HepG2 (cell line): ENCODE data around the gene NELFB. TPM values are rescaled to one million over a fixed set of nuclear protein-coding genes. Genes with fewer than 3 reads are reported as not detected.

Experiments used
- ATF1 ChIP-seq: IDR thresholded peaks from 2 replicates; pipeline ENCODE4 v1.6.1; 2016; ENCODE audit warnings: mild to moderate bottlenecking, control low read depth
- ESRRA ChIP-seq: sonication (generic); formaldehyde crosslinking; IDR thresholded peaks from 2 replicates; pipeline ENCODE4 v1.5.1; 2020; ENCODE audit warnings: mild to moderate bottlenecking, low read depth, missing genetic modification reagents
- HMG20A ChIP-seq: IDR thresholded peaks from 2 replicates; pipeline ENCODE4 v1.6.1; 2016; ENCODE audit warnings: borderline replicate concordance
- HNRNPK ChIP-seq: fragments of 200-400 bp; formaldehyde crosslinking; IDR thresholded peaks from 2 replicates; pipeline ENCODE4 v1.6.1; 2018; ENCODE audit warnings: low read length, low read depth, moderate library complexity, mild to moderate bottlenecking; ENCODE audit not compliant: poor library complexity, severe bottlenecking
- MAFG ChIP-seq: sonication (generic); formaldehyde crosslinking; IDR thresholded peaks from 2 replicates; pipeline ENCODE4 v1.5.1; 2020; ENCODE audit warnings: mild to moderate bottlenecking, missing genetic modification reagents
- NFRKB ChIP-seq: fragments of 450-650 bp; IDR thresholded peaks from 2 replicates; pipeline ENCODE4 v1.6.1; 2017
- PHF8 ChIP-seq: sonication (generic); formaldehyde crosslinking; IDR thresholded peaks from 2 replicates; pipeline ENCODE4 v1.5.0; 2020; ENCODE audit warnings: missing genetic modification reagents
- RBM39 ChIP-seq: fragments of 200-400 bp; formaldehyde crosslinking; IDR thresholded peaks from one replicate; pipeline ENCODE4 v1.6.1; 2018; ENCODE audit warnings: antibody characterized with exemption, mild to moderate bottlenecking, low read depth, low read length; ENCODE audit not compliant: poor library complexity, severe bottlenecking
- SRSF1 ChIP-seq: fragments of 200-400 bp; formaldehyde crosslinking; optimal IDR thresholded peaks from 2 replicates; pipeline ENCODE3; 2017; ENCODE audit warnings: mild to moderate bottlenecking, low read depth, low read length, moderate library complexity
- TEAD2 ChIP-seq: sonication (generic); formaldehyde crosslinking; IDR thresholded peaks from 2 replicates; pipeline ENCODE4 v1.9.0; 2021; ENCODE audit warnings: missing genetic modification reagents
- ZKSCAN1 ChIP-seq: fragments of 150-350 bp; IDR thresholded peaks from 2 replicates; pipeline ENCODE4 v1.6.1; 2014; ENCODE audit warnings: low read length
- ZNF549 ChIP-seq: sonication (generic); formaldehyde crosslinking; IDR thresholded peaks from 2 replicates; pipeline ENCODE4 v1.5.0; 2020; ENCODE audit warnings: missing genetic modification reagents
- ZNF619 ChIP-seq: sonication (generic); formaldehyde crosslinking; IDR thresholded peaks from 2 replicates; pipeline ENCODE4 v1.4.0; 2020; ENCODE audit warnings: mild to moderate bottlenecking, missing genetic modification reagents
- ZNF780A ChIP-seq: sonication (generic); formaldehyde crosslinking; IDR thresholded peaks from 2 replicates; pipeline ENCODE4 v1.8.0; 2022; ENCODE audit warnings: mild to moderate bottlenecking, missing genetic modification reagents, moderate library complexity
- polyA plus RNA-seq, 8 experiments: library from polyadenylated mRNA; depleted of rRNA in 3 of 8; stranded (reverse) in 7 of 8; unstranded in 1 of 8; fragments of >200 nt; fragmentation: Illumina TruSeq in 4 of 8; extraction: Trizol in 4 of 8; gene quantifications; 2 replicates each; pipeline versions ENCODE4 v1.2.1 to v1.2.3, GENCODE V29; 2011 to 2016; ENCODE audit warnings: low read depth in 4 of 8, missing spikeins in 1 of 8, mixed read lengths in 1 of 8; ENCODE audit not compliant: insufficient read depth in 1 of 8
- total RNA-seq, 5 experiments: library from RNA; depleted of rRNA; stranded (reverse); fragments of >200 nt; fragmentation: Illumina TruSeq; extraction: Trizol; gene quantifications; 2 replicates each; pipeline ENCODE4 v1.2.3, GENCODE V29; 2016; ENCODE audit warnings: low read depth in 1 of 5
- TF ChIP-seq, protein P1 (sequence below): sonication (generic); formaldehyde crosslinking; IDR thresholded peaks from 2 replicates; pipeline ENCODE4 v1.4.0; 2020; ENCODE audit warnings: missing genetic modification reagents
- TF ChIP-seq, protein P2 (sequence below): sonication (generic); formaldehyde crosslinking; IDR thresholded peaks from 2 replicates; pipeline ENCODE4 v1.4.0; 2020; ENCODE audit warnings: missing genetic modification reagents, mild to moderate bottlenecking, borderline replicate concordance
- TF ChIP-seq, protein P3 (sequence below): sonication (generic); formaldehyde crosslinking; IDR thresholded peaks from 2 replicates; pipeline ENCODE4 v1.4.0; 2020; ENCODE audit warnings: mild to moderate bottlenecking, missing genetic modification reagents

NELFB gene
- total and polyA plus RNA-seq, 2 of the 13 experiments (the other 11 are each of a cell fraction or from before 2014, with no cell fraction given): 26.5 to 45.8 TPM

DNA sequence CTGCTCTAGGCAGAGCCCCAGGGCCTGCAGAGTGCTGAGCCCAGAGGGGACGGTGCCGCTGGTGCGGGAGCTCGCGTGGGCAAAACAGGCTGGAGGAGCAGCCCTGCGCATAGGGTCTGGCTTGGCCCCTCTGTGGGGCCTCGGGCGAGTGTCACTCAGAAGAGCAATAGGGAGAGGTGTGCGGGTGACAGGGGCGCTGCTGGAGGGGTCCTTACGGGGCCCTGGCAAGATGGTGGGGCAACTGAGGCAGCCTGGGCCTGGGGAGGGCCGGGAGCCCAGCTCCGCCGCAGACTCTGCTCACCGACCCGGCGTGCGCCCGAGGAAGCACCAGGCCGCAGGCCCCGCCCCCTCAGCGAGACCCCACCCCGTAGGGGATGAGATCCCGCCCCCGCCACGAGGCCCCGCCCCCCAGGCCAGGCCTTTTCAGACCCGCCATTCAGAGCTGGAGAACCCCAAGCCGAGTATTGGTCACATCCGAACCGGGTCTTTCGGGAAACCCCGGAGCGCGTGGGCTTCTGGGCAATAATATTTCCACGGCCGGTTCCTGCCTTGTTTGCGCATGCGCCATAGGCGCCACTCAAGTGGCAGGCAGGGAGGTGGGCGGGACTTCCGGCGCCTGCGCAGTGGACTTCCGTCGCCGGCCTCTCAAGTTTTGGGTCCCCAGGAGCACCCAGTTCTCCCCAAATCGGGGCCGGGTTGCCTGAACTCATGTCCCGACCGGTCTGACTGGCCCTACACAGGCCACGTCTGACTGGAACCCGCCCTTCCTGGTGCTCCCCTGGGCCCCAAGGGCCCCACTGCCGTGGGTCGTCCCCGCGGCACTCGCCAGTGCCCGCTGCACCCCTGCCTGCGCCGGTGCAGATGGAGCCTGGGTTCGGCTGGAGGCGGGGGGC lies 31.8 kb upstream of the NELFB start (continued):
- TF ChIP-seq, protein P1, sequence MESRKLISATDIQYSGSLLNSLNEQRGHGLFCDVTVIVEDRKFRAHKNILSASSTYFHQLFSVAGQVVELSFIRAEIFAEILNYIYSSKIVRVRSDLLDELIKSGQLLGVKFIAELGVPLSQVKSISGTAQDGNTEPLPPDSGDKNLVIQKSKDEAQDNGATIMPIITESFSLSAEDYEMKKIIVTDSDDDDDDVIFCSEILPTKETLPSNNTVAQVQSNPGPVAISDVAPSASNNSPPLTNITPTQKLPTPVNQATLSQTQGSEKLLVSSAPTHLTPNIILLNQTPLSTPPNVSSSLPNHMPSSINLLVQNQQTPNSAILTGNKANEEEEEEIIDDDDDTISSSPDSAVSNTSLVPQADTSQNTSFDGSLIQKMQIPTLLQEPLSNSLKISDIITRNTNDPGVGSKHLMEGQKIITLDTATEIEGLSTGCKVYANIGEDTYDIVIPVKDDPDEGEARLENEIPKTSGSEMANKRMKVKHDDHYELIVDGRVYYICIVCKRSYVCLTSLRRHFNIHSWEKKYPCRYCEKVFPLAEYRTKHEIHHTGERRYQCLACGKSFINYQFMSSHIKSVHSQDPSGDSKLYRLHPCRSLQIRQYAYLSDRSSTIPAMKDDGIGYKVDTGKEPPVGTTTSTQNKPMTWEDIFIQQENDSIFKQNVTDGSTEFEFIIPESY: no peak
- no peak for TF ChIP-seq HNRNPK
- no peak for TF ChIP-seq ZKSCAN1
- TF ChIP-seq, protein P2, sequence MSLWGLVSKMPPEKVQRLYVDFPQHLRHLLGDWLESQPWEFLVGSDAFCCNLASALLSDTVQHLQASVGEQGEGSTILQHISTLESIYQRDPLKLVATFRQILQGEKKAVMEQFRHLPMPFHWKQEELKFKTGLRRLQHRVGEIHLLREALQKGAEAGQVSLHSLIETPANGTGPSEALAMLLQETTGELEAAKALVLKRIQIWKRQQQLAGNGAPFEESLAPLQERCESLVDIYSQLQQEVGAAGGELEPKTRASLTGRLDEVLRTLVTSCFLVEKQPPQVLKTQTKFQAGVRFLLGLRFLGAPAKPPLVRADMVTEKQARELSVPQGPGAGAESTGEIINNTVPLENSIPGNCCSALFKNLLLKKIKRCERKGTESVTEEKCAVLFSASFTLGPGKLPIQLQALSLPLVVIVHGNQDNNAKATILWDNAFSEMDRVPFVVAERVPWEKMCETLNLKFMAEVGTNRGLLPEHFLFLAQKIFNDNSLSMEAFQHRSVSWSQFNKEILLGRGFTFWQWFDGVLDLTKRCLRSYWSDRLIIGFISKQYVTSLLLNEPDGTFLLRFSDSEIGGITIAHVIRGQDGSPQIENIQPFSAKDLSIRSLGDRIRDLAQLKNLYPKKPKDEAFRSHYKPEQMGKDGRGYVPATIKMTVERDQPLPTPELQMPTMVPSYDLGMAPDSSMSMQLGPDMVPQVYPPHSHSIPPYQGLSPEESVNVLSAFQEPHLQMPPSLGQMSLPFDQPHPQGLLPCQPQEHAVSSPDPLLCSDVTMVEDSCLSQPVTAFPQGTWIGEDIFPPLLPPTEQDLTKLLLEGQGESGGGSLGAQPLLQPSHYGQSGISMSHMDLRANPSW (CRISPR knock-in tag): no peak
- no peak for TF ChIP-seq ZNF549 (CRISPR knock-in tag)
- TF ChIP-seq ZNF780A: no peak
- TF ChIP-seq, protein P3, sequence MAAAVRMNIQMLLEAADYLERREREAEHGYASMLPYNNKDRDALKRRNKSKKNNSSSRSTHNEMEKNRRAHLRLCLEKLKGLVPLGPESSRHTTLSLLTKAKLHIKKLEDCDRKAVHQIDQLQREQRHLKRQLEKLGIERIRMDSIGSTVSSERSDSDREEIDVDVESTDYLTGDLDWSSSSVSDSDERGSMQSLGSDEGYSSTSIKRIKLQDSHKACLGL (CRISPR knock-in tag): peak; percentile 42
- TF ChIP-seq NFRKB: no peak
- peak; percentile 72 for TF ChIP-seq PHF8 (CRISPR knock-in tag)
- no peak for TF ChIP-seq ATF1 (CRISPR knock-in tag)
- TF ChIP-seq ZNF619: no peak; the same call in 1 of the 2 replicates
- 0 out of 2 replicates have a peak, but pooled peaks have one; percentile 44 for TF ChIP-seq ESRRA (CRISPR knock-in tag)
- TF ChIP-seq MAFG (CRISPR knock-in tag): no peak
- TF ChIP-seq HMG20A: no peak
- no peak for TF ChIP-seq TEAD2 (CRISPR knock-in tag)
- peak; percentile 37 for TF ChIP-seq SRSF1
- TF ChIP-seq RBM39: no peak
